ENCODE measurements around the gene TSPAN13.

- TF ChIP-seq, protein P1, sequence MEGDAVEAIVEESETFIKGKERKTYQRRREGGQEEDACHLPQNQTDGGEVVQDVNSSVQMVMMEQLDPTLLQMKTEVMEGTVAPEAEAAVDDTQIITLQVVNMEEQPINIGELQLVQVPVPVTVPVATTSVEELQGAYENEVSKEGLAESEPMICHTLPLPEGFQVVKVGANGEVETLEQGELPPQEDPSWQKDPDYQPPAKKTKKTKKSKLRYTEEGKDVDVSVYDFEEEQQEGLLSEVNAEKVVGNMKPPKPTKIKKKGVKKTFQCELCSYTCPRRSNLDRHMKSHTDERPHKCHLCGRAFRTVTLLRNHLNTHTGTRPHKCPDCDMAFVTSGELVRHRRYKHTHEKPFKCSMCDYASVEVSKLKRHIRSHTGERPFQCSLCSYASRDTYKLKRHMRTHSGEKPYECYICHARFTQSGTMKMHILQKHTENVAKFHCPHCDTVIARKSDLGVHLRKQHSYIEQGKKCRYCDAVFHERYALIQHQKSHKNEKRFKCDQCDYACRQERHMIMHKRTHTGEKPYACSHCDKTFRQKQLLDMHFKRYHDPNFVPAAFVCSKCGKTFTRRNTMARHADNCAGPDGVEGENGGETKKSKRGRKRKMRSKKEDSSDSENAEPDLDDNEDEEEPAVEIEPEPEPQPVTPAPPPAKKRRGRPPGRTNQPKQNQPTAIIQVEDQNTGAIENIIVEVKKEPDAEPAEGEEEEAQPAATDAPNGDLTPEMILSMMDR (IDR thresholded peaks at IDR 0.05), result no peak
- TF ChIP-seq POLR2AphosphoS5 (IDR thresholded peaks at IDR 0.05), result no peak
These were observed 50.5 kb downstream of the TSPAN13 start for GRCh38 chr7:16803881-16804673.
